H9 (cell line): ENCODE results near the gene TBR1. TPM values are rescaled to one million over a fixed set of nuclear protein-coding genes. Genes with fewer than 3 reads are reported as not detected.

Experiments
- DNase-seq: peaks from one replicate; pipeline ENCODE4 v3.0.0-alpha.2; 2017
- H2AFZ ChIP-seq: one replicate; pipeline ENCODE4 v1.6.1; 2013; ENCODE audit warnings: mild to moderate bottlenecking, low read length, control low read depth, moderate library complexity
- H2AK5ac ChIP-seq: 2 replicates; pipeline ENCODE4 v1.6.1; 2013; ENCODE audit warnings: low read length, control low read depth, mixed read lengths; ENCODE audit not compliant: insufficient read length
- H2BK120ac ChIP-seq: one replicate; pipeline ENCODE4 v1.6.1; 2013; ENCODE audit warnings: low read depth, mild to moderate bottlenecking, low read length, control low read depth, inconsistent platforms; ENCODE audit not compliant: poor library complexity, severe bottlenecking
- H2BK12ac ChIP-seq: 2 replicates; pipeline ENCODE4 v1.6.1; 2013; ENCODE audit warnings: low read length, control low read depth, mixed read lengths, low read depth; ENCODE audit not compliant: insufficient read length
- H2BK15ac ChIP-seq: 2 replicates; pipeline ENCODE4 v1.6.1; 2013; ENCODE audit warnings: low read depth, low read length, control low read depth
- H2BK20ac ChIP-seq: one replicate; pipeline ENCODE4 v1.6.1; 2013; ENCODE audit warnings: low read depth, mild to moderate bottlenecking, low read length, control low read depth, inconsistent platforms; ENCODE audit not compliant: poor library complexity, severe bottlenecking
- H2BK5ac ChIP-seq: 2 replicates; pipeline ENCODE4 v1.6.1; 2013; ENCODE audit warnings: low read length, control low read depth, mixed read lengths; ENCODE audit not compliant: insufficient read length
- H3K14ac ChIP-seq: 2 replicates; pipeline ENCODE4 v1.6.1; 2013; ENCODE audit warnings: low read length, control low read depth; ENCODE audit not compliant: insufficient read depth
- H3K18ac ChIP-seq: 2 replicates; pipeline ENCODE4 v1.6.1; 2013; ENCODE audit warnings: low read depth, mild to moderate bottlenecking, mixed read lengths, low read length, control low read depth; ENCODE audit not compliant: insufficient read length
- H3K23ac ChIP-seq: 2 replicates; pipeline ENCODE4 v1.6.1; 2013; ENCODE audit warnings: low read length, control low read depth, mixed read lengths, low read depth; ENCODE audit not compliant: insufficient read length
- H3K23me2 ChIP-seq: 2 replicates; pipeline ENCODE4 v1.6.1; 2013; ENCODE audit warnings: low read depth, mild to moderate bottlenecking, mixed read lengths, low read length, control low read depth; ENCODE audit not compliant: insufficient read length, poor library complexity, severe bottlenecking
- H3K27ac ChIP-seq: 2 replicates; pipeline ENCODE4 v1.5.1; 2013; ENCODE audit warnings: low read length, control low read depth, mixed read lengths, low read depth; ENCODE audit not compliant: insufficient read length
- H3K27me3 ChIP-seq: 2 replicates; pipeline ENCODE4 v1.6.1; 2013; ENCODE audit warnings: low read length, control low read depth, inconsistent platforms; ENCODE audit not compliant: insufficient read depth
- H3K4ac ChIP-seq: 2 replicates; pipeline ENCODE4 v1.6.1; 2013; ENCODE audit warnings: low read depth, mild to moderate bottlenecking, control low read depth, inconsistent platforms, low read length, moderate library complexity
- H3K4me1 ChIP-seq: 2 replicates; pipeline ENCODE4 v1.6.1; 2013; ENCODE audit warnings: low read length, control low read depth, inconsistent platforms; ENCODE audit not compliant: insufficient read depth
- H3K4me2 ChIP-seq: 2 replicates; pipeline ENCODE4 v1.6.1; 2013; ENCODE audit warnings: low read length, control low read depth, mixed read lengths; ENCODE audit not compliant: insufficient read length, insufficient read depth
- H3K56ac ChIP-seq: 2 replicates; pipeline ENCODE4 v1.6.1; 2013; ENCODE audit warnings: low read depth, mild to moderate bottlenecking, mixed read lengths, low read length, control low read depth; ENCODE audit not compliant: insufficient read length
- H3K79me1 ChIP-seq: 2 replicates; pipeline ENCODE4 v1.6.1; 2013; ENCODE audit warnings: low read depth, mild to moderate bottlenecking, moderate library complexity, low read length, control low read depth, inconsistent platforms; ENCODE audit not compliant: insufficient read depth, poor library complexity, severe bottlenecking
- H3K79me2 ChIP-seq: 2 replicates; pipeline ENCODE4 v1.6.1; 2013; ENCODE audit warnings: low read length, control low read depth, inconsistent platforms; ENCODE audit not compliant: insufficient read depth
- H3K9ac ChIP-seq: 2 replicates; pipeline ENCODE4 v1.6.1; 2013; ENCODE audit warnings: low read length, control low read depth, mixed read lengths; ENCODE audit not compliant: insufficient read length; ENCODE audit errors: extremely low read depth
- H3K9me3 ChIP-seq: one replicate; pipeline ENCODE4 v1.6.1; 2013; ENCODE audit warnings: low read depth, low read length, inconsistent platforms; ENCODE audit not compliant: control insufficient read depth
- H3T11ph ChIP-seq: one replicate; pipeline ENCODE4 v1.6.1; 2013; ENCODE audit warnings: mild to moderate bottlenecking, low read length, control low read depth, inconsistent platforms
- H4K20me1 ChIP-seq: one replicate; pipeline ENCODE4 v1.6.1; 2013; ENCODE audit not compliant: control insufficient read depth, insufficient read length, insufficient read depth
- H4K5ac ChIP-seq: 2 replicates; pipeline ENCODE4 v1.6.1; 2013; ENCODE audit warnings: low read depth, mild to moderate bottlenecking, mixed read lengths, low read length, control low read depth; ENCODE audit not compliant: insufficient read length
- H4K8ac ChIP-seq: replicated peaks from 2 replicates; pipeline ENCODE4 v1.6.1; 2013; ENCODE audit warnings: low read length, control low read depth, mixed read lengths, low read depth; ENCODE audit not compliant: insufficient read length
- H4K91ac ChIP-seq: 2 replicates; pipeline ENCODE4 v1.6.1; 2013; ENCODE audit warnings: low read depth, mild to moderate bottlenecking, moderate library complexity, mixed read lengths, low read length, control low read depth; ENCODE audit not compliant: insufficient read length
- H3K27ac Mint-ChIP-seq, 3 experiments: 2 replicates in 2 of 3; 3 replicates in 1 of 3; pipeline ENCODE4 v1.8.0; 2020 to 2021; ENCODE audit warnings: mixed read lengths in 3 of 3, mild to moderate bottlenecking in 1 of 3, moderate library complexity in 1 of 3
- H3K27me3 Mint-ChIP-seq: 2 replicates; pipeline ENCODE4 v1.8.0; 2021; ENCODE audit warnings: low read depth, mild to moderate bottlenecking, moderate library complexity, mixed read lengths
- H3K36me3 Mint-ChIP-seq, 3 experiments: 2 replicates in 2 of 3; 3 replicates in 1 of 3; pipeline ENCODE4 v1.8.0; 2020 to 2021; ENCODE audit warnings: low read depth in 3 of 3, mixed read lengths in 3 of 3; ENCODE audit not compliant: insufficient read depth in 1 of 3
- H3K4me1 Mint-ChIP-seq, 2 experiments: 2 replicates each; pipeline ENCODE4 v1.8.0; 2020; ENCODE audit warnings: mixed read lengths in 2 of 2
- H3K4me3 Mint-ChIP-seq, 2 experiments: 2 replicates in 1 of 2; 3 replicates in 1 of 2; pipeline ENCODE4 v1.8.0; 2020 to 2021; ENCODE audit warnings: mild to moderate bottlenecking in 2 of 2, mixed read lengths in 2 of 2, moderate library complexity in 1 of 2
- H3K9me3 Mint-ChIP-seq, 2 experiments: 2 replicates in 1 of 2; 3 replicates in 1 of 2; pipeline ENCODE4 v1.8.0; 2020; ENCODE audit warnings: mild to moderate bottlenecking in 2 of 2, mixed read lengths in 2 of 2, moderate library complexity in 1 of 2
- CTCF ChIP-seq: fragments of 200-600 bp; sonication (generic); conservative IDR thresholded peaks from 3 replicates; pipeline ENCODE4 v1.8.0; 2021; ENCODE audit warnings: antibody characterized with exemption, mild to moderate bottlenecking
- WGBS: extraction: QIAGEN DNeasy Blood & Tissue Kit; methylation state at CpG from one replicate; pipeline ENCODE4 v1.1.7; 2013; ENCODE audit warnings: missing lambda C conversion rate, low lambda C conversion rate, mixed read lengths; ENCODE audit not compliant: insufficient read length; ENCODE audit errors: extremely low coverage; 5-methylcytosine and 5-hydroxymethylcytosine counted together
- total RNA-seq: library from RNA; stranded (reverse); gene quantifications from 2 replicates; pipeline ENCODE4 v1.2.1, GENCODE V29; 2021

Gene TBR1
- total RNA-seq, 1 experiment from 2014 or later = 0.24 TPM

- Mint-ChIP-seq H3K27me3 (peaks cover 26% of the 10 kb centered on the region), H3K4me1 (peaks cover 8 to 14% of the 10 kb centered on the region in 2 experiments), H3K27ac (no peak overlapping the region), H3K9me3 (no peaks in the 10 kb centered on the region), H3K4me3 (no peak overlapping the region), H3K36me3 (peaks cover 0 to 9% (median 4%) of the 10 kb centered on the region in 3 experiments; a peak in 1 of 7 replicates)
- H3K23me2 ChIP-seq = peaks cover 4% of the 10 kb centered on the region
- no peak overlapping the region for H2BK12ac ChIP-seq
- H2BK15ac ChIP-seq = no peak overlapping the region
- WGBS = no CpG with 5 or more reads among the region's 1 CpG
- no peaks in the 10 kb centered on the region for H3K79me1 ChIP-seq
- TF ChIP-seq CTCF = no peak
- H3K23ac ChIP-seq = no peak overlapping the region
- no peak overlapping the region for H3K9ac ChIP-seq
- H3K14ac ChIP-seq = no peak overlapping the region
- no peak for DNase-seq
- no peak overlapping the region for H3K4me2 ChIP-seq
- H3K4me1 ChIP-seq = peaks cover 5% of the 10 kb centered on the region; the same call in 1 of the 2 replicates
- no peak overlapping the region for H2AK5ac ChIP-seq
- H4K5ac ChIP-seq = no peak overlapping the region
- no peak overlapping the region for H2AFZ ChIP-seq
- H3K9me3 ChIP-seq = no peaks in the 10 kb centered on the region
- H3T11ph ChIP-seq = no peak overlapping the region
- no peak overlapping the region for H2BK120ac ChIP-seq
- H2BK5ac ChIP-seq = no peak overlapping the region
- H2BK20ac ChIP-seq = no peak overlapping the region
- H3K18ac ChIP-seq = no peak overlapping the region
- H3K27ac ChIP-seq = no peak overlapping the region
- H3K4ac ChIP-seq = no peak overlapping the region
- no peak overlapping the region for H3K56ac ChIP-seq
- H3K79me2 ChIP-seq = no peaks in the 10 kb centered on the region
- H3K27me3 ChIP-seq = peaks cover 4% of the 10 kb centered on the region; the same call in 1 of the 2 replicates
- no peak overlapping the region for H4K91ac ChIP-seq
- no peak overlapping the region for H4K8ac ChIP-seq
- no peaks in the 10 kb centered on the region for H4K20me1 ChIP-seq
These were observed 6.7 kb upstream of the TBR1 start for GRCh38 chr2:161409308-161409907.
